ENCODE results near the gene CCDC24. TPM values are rescaled to one million over a fixed set of nuclear protein-coding genes. Genes with fewer than 3 reads are reported as not detected.

Gene CCDC24
- total RNA-seq, 4 donors from 2014 or later: 12.4 to 18.2 (median 15.7) TPM

GRCh38 chr1:44034423-44034822 lies 43.0 kb downstream of the CCDC24 start:
- no peaks in the 10 kb centered on the region for H3K36me3 ChIP-seq
- peaks cover 0 to 36% (median 1%) of the 10 kb centered on the region in 4 donors for H3K4me1 ChIP-seq
- no peak overlapping the region for H3K4me3 ChIP-seq
- no peak for DNase-seq
- no peaks in the 10 kb centered on the region for H3K9me3 ChIP-seq
- TF ChIP-seq POLR2A (IDR thresholded peaks at IDR 0.05) (no peak), CTCF (IDR thresholded peaks at IDR 0.05) (no peak)
- no peaks in the 10 kb centered on the region for H3K27me3 ChIP-seq
- no peak overlapping the region for H3K27ac ChIP-seq

- no peaks in the 10 kb centered on the region for H3K9me3 ChIP-seq
- H3K27me3 ChIP-seq: no peaks in the 10 kb centered on the region
- H3K4me3 ChIP-seq: no peak overlapping the region
- no peak for DNase-seq
- H3K27ac ChIP-seq: peak overlapping the region in 2 of 4 donors; percentile 41 to 52
- peaks cover 0 to 34% (median 0%) of the 10 kb centered on the region in 4 donors for H3K4me1 ChIP-seq
- no peak for TF ChIP-seq POLR2A (IDR thresholded peaks at IDR 0.05)
- TF ChIP-seq CTCF (IDR thresholded peaks at IDR 0.05): no peak
- H3K36me3 ChIP-seq: no peaks in the 10 kb centered on the region
Measured at GRCh38 chr1:44034976-44035716, 43.7 kb downstream of the CCDC24 start.

GRCh38 chr1:44035726-44036408 lies 44.5 kb downstream of the CCDC24 start:
- DNase-seq: peak in 1 of 3 donors; percentile 66
- TF ChIP-seq CTCF (IDR thresholded peaks at IDR 0.05) (peak in 2 of 6 experiments; percentile 24 to 32), POLR2A (IDR thresholded peaks at IDR 0.05) (no peak)
- H3K27ac ChIP-seq: peak overlapping the region in 2 of 4 donors; percentile 41 to 52

GRCh38 chr1:44036409-44037139 lies 45.2 kb downstream of the CCDC24 start:
- TF ChIP-seq POLR2A (IDR thresholded peaks at IDR 0.05) (peak in 1 of 2 donors; percentile 13), CTCF (IDR thresholded peaks at IDR 0.05) (peak; percentile 63 to 94 (median 86))
- peaks cover 0 to 30% (median 0%) of the 10 kb centered on the region in 4 donors for H3K4me1 ChIP-seq
- no peak overlapping the region for H3K4me3 ChIP-seq
- H3K27me3 ChIP-seq: no peaks in the 10 kb centered on the region
- H3K9me3 ChIP-seq: no peaks in the 10 kb centered on the region
- DNase-seq: peak in 2 of 3 donors; percentile 62 to 85
- H3K36me3 ChIP-seq: no peaks in the 10 kb centered on the region
- H3K27ac ChIP-seq: peak overlapping the region in 2 of 4 donors; percentile 41 to 52

More at GRCh38 chr1:44035726-44036408, 44.5 kb downstream of the CCDC24 start:
- Histone ChIP-seq H3K36me3 (no peaks in the 10 kb centered on the region), H3K27me3 (no peaks in the 10 kb centered on the region), H3K4me1 (peaks cover 0 to 34% (median 0%) of the 10 kb centered on the region in 4 donors), H3K9me3 (no peaks in the 10 kb centered on the region), H3K4me3 (no peak overlapping the region)

GRCh38 chr1:44037154-44037553 lies 45.8 kb downstream of the CCDC24 start:
- H3K36me3 ChIP-seq: no peaks in the 10 kb centered on the region
- TF ChIP-seq POLR2A (IDR thresholded peaks at IDR 0.05) (no peak), CTCF (IDR thresholded peaks at IDR 0.05) (no peak)
- H3K9me3 ChIP-seq: no peaks in the 10 kb centered on the region
- DNase-seq: no peak
- H3K4me3 ChIP-seq: no peak overlapping the region
- H3K4me1 ChIP-seq: peaks cover 0 to 24% (median 0%) of the 10 kb centered on the region in 4 donors
- no peak overlapping the region for H3K27ac ChIP-seq
- no peaks in the 10 kb centered on the region for H3K27me3 ChIP-seq

Measured in Peyer's patch (tissue), 4 donors.